ENCODE measurements around the gene UBR4. TPM values are rescaled to one million over a fixed set of nuclear protein-coding genes. Genes with fewer than 3 reads are reported as not detected.

Gene UBR4
- total RNA-seq, 4 donors from 2014 or later = 132 to 268 (median 170) TPM

- DNase-seq (ENCODE audit: extremely low spot score) = no peak
- intact Hi-C loops (cut with DNase I) = no loop called here
- no peak overlapping the region for H3K27ac ChIP-seq (replicated peaks in 1 of 4)
- no peak overlapping the region for H3K4me3 ChIP-seq
- TF ChIP-seq POLR2AphosphoS5 (IDR thresholded peaks at IDR 0.05) (no peak), EP300 (IDR thresholded peaks at IDR 0.05) (no peak)
- peaks cover 0 to 8% (median 0%) of the 10 kb centered on the region in 4 donors for H3K4me1 ChIP-seq
- WGBS = 76% methylated on average over 1 of the region's 1 CpG
- peaks cover 0 to 5% (median 5%) of the 10 kb centered on the region in 4 donors for H3K9me3 ChIP-seq
- no peaks in the 10 kb centered on the region for H3K27me3 ChIP-seq
- peaks cover 84 to 100% (median 94%) of the 10 kb centered on the region in 4 donors for H3K36me3 ChIP-seq
Measured at GRCh38 chr1:19138331-19138730, 71.7 kb downstream of the UBR4 start.

GRCh38 chr1:19137158-19137557 lies 72.9 kb downstream of the UBR4 start:
- WGBS = 93% methylated on average over 4 of the region's 4 CpGs
- H3K27me3 ChIP-seq = no peaks in the 10 kb centered on the region
- peaks cover 78 to 100% (median 96%) of the 10 kb centered on the region in 4 donors for H3K36me3 ChIP-seq
- H3K4me1 ChIP-seq = peaks cover 0 to 8% (median 0%) of the 10 kb centered on the region in 4 donors
- H3K27ac ChIP-seq (replicated peaks in 1 of 4) = no peak overlapping the region
- H3K9me3 ChIP-seq = peaks cover 0 to 7% (median 7%) of the 10 kb centered on the region in 4 donors
- no peak for DNase-seq (ENCODE audit: extremely low spot score)
- intact Hi-C loops (cut with DNase I) = no loop called here
- no peak overlapping the region for H3K4me3 ChIP-seq
- no peak for TF ChIP-seq POLR2AphosphoS5 (IDR thresholded peaks at IDR 0.05)
- TF ChIP-seq CTCF (IDR thresholded peaks at IDR 0.05) = no peak
- TF ChIP-seq EP300 (IDR thresholded peaks at IDR 0.05) = no peak
- no peak for TF ChIP-seq POLR2A (IDR thresholded peaks at IDR 0.05; ENCODE audit: low read depth)

- TF ChIP-seq EP300 (IDR thresholded peaks at IDR 0.05) (no peak), POLR2AphosphoS5 (IDR thresholded peaks at IDR 0.05) (no peak), POLR2A (IDR thresholded peaks at IDR 0.05; ENCODE audit: low read depth) (no peak), CTCF (IDR thresholded peaks at IDR 0.05) (no peak)
- no peaks in the 10 kb centered on the region for H3K4me1 ChIP-seq
- 100% methylated on average over 2 of the region's 2 CpGs for WGBS
- peaks cover 0 to 7% (median 7%) of the 10 kb centered on the region in 4 donors for H3K9me3 ChIP-seq
- H3K36me3 ChIP-seq = peaks cover 73 to 100% (median 92%) of the 10 kb centered on the region in 4 donors
- DNase-seq (ENCODE audit: extremely low spot score) = no peak
- no peak overlapping the region for H3K4me3 ChIP-seq
- intact Hi-C loops (cut with DNase I) = no loop called here
- no peaks in the 10 kb centered on the region for H3K27me3 ChIP-seq
- H3K27ac ChIP-seq (replicated peaks in 1 of 4) = no peak overlapping the region
Measured at GRCh38 chr1:19133360-19133759, 76.7 kb downstream of the UBR4 start.

- Histone ChIP-seq H3K36me3 (peaks cover 84 to 100% (median 95%) of the 10 kb centered on the region in 4 donors), H3K27ac (replicated peaks in 1 of 4) (no peak overlapping the region), H3K4me3 (no peak overlapping the region), H3K4me1 (no peaks in the 10 kb centered on the region), H3K27me3 (no peaks in the 10 kb centered on the region), H3K9me3 (peaks cover 0 to 7% (median 7%) of the 10 kb centered on the region in 4 donors)
- WGBS = 83% methylated on average over 6 of the region's 6 CpGs
- TF ChIP-seq CTCF (IDR thresholded peaks at IDR 0.05) (no peak), EP300 (IDR thresholded peaks at IDR 0.05) (no peak), POLR2A (IDR thresholded peaks at IDR 0.05; ENCODE audit: low read depth) (no peak), POLR2AphosphoS5 (IDR thresholded peaks at IDR 0.05) (no peak)
- no peak for DNase-seq (ENCODE audit: extremely low spot score)
- intact Hi-C loops (cut with DNase I) = no loop called here
Measured at GRCh38 chr1:19130468-19130867, 79.6 kb downstream of the UBR4 start.

GRCh38 chr1:19128968-19129514 lies 81.0 kb downstream of the UBR4 start:
- intact Hi-C loops (cut with DNase I) = no loop called here
- Histone ChIP-seq H3K4me1 (peaks cover 0 to 2% (median 0%) of the 10 kb centered on the region in 4 donors), H3K4me3 (no peak overlapping the region), H3K27ac (replicated peaks in 1 of 4) (no peak overlapping the region), H3K36me3 (peaks cover 87 to 100% (median 95%) of the 10 kb centered on the region in 4 donors), H3K27me3 (no peaks in the 10 kb centered on the region), H3K9me3 (peaks cover 0 to 7% (median 7%) of the 10 kb centered on the region in 4 donors)
- no peak for DNase-seq (ENCODE audit: extremely low spot score)
- 70% methylated on average over 6 of the region's 6 CpGs for WGBS
- TF ChIP-seq POLR2AphosphoS5 (IDR thresholded peaks at IDR 0.05) (no peak), CTCF (IDR thresholded peaks at IDR 0.05) (no peak), EP300 (IDR thresholded peaks at IDR 0.05) (no peak), POLR2A (IDR thresholded peaks at IDR 0.05; ENCODE audit: low read depth) (no peak)

Data from esophagus muscularis mucosa (tissue), 4 donors.